Measurements from ENCODE around the gene LGALS8. TPM values are rescaled to one million over a fixed set of nuclear protein-coding genes. Genes with fewer than 3 reads are reported as not detected.
"Not testable (repeated sequence)": the region's sequence is repeated elsewhere in the genome, so short reads cannot be mapped to it uniquely, and the experiment has no call there.

The LGALS8 gene
- total RNA-seq, 1 experiment from 2014 or later: 221 TPM

DNA sequence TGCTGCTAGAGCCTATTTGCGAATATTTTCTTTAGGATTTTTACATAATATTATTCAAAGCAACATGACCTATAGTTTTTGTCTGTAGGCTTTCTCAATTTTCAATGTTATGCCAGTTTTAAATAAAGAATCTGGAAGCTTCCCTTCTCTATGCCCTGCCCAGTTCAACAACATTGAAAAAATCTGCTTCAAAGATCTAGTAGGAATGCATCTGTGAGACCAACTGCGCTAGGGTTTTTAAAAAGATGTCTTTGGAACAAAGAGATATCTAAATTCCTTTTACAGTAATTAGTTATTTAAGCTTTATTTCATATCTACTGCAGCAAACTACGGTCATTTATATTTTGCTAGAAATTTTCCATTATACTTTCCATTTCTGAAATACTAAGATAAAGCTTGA is 54.9 kb downstream of the LGALS8 start:
- BruUV-seq (replicated peaks): TSS peak; percentile 20
- POLR2A ChIA-PET: no interaction called here
- H3K9me3 ChIP-seq (ENCODE audit: control insufficient read depth, insufficient read depth, low read depth, low read length): no peaks in the 10 kb centered on the region
- no peak overlapping the region for H3K27ac ChIP-seq (ENCODE audit: low read length)
- DNase-seq (ENCODE audit: low read depth, low spot score) (no peak), ATAC-seq (no peak)
- in situ Hi-C loops (cut with HindIII; ENCODE audit: low pct_unique_long_range_greater_than_20kb, low sequenced_read_pairs) (no loop called here), intact Hi-C loops (cut with micrococcal nuclease; ENCODE audit: unreplicated experiment) (no loop called here)
- H3K27me3 ChIP-seq (ENCODE audit: control insufficient read depth, insufficient read depth, low read length): no peaks in the 10 kb centered on the region
- TF ChIP-seq, protein P1, sequence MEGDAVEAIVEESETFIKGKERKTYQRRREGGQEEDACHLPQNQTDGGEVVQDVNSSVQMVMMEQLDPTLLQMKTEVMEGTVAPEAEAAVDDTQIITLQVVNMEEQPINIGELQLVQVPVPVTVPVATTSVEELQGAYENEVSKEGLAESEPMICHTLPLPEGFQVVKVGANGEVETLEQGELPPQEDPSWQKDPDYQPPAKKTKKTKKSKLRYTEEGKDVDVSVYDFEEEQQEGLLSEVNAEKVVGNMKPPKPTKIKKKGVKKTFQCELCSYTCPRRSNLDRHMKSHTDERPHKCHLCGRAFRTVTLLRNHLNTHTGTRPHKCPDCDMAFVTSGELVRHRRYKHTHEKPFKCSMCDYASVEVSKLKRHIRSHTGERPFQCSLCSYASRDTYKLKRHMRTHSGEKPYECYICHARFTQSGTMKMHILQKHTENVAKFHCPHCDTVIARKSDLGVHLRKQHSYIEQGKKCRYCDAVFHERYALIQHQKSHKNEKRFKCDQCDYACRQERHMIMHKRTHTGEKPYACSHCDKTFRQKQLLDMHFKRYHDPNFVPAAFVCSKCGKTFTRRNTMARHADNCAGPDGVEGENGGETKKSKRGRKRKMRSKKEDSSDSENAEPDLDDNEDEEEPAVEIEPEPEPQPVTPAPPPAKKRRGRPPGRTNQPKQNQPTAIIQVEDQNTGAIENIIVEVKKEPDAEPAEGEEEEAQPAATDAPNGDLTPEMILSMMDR (IDR thresholded peaks at IDR 0.05): no peak
- TF ChIP-seq, protein P2, sequence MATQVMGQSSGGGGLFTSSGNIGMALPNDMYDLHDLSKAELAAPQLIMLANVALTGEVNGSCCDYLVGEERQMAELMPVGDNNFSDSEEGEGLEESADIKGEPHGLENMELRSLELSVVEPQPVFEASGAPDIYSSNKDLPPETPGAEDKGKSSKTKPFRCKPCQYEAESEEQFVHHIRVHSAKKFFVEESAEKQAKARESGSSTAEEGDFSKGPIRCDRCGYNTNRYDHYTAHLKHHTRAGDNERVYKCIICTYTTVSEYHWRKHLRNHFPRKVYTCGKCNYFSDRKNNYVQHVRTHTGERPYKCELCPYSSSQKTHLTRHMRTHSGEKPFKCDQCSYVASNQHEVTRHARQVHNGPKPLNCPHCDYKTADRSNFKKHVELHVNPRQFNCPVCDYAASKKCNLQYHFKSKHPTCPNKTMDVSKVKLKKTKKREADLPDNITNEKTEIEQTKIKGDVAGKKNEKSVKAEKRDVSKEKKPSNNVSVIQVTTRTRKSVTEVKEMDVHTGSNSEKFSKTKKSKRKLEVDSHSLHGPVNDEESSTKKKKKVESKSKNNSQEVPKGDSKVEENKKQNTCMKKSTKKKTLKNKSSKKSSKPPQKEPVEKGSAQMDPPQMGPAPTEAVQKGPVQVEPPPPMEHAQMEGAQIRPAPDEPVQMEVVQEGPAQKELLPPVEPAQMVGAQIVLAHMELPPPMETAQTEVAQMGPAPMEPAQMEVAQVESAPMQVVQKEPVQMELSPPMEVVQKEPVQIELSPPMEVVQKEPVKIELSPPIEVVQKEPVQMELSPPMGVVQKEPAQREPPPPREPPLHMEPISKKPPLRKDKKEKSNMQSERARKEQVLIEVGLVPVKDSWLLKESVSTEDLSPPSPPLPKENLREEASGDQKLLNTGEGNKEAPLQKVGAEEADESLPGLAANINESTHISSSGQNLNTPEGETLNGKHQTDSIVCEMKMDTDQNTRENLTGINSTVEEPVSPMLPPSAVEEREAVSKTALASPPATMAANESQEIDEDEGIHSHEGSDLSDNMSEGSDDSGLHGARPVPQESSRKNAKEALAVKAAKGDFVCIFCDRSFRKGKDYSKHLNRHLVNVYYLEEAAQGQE (IDR thresholded peaks at IDR 0.05; ENCODE audit: insufficient read depth in 1 of 2, low read depth in 2 of 2, low read length in 1 of 2): no peak
- TF ChIP-seq POLR2AphosphoS5 (IDR thresholded peaks at IDR 0.05; ENCODE audit: low read depth, low read length): no peak
- TF ChIP-seq SIN3A (IDR thresholded peaks at IDR 0.05; ENCODE audit: borderline replicate concordance, insufficient read depth, low read depth, low read length): no peak
- TF ChIP-seq TCF7L2 (IDR thresholded peaks at IDR 0.05; ENCODE audit: low read depth, low read length): no peak
- H3K36me3 ChIP-seq (ENCODE audit: control insufficient read depth, insufficient read depth, low read length): peaks cover 61% of the 10 kb centered on the region
- CTCF ChIA-PET: no interaction called here
- H3K4me1 ChIP-seq (ENCODE audit: control insufficient read depth, insufficient read depth, low read length): no peaks in the 10 kb centered on the region
- no peak overlapping the region for H3K4me3 ChIP-seq (ENCODE audit: low read depth in 2 of 2, low read length in 2 of 2)

DNA sequence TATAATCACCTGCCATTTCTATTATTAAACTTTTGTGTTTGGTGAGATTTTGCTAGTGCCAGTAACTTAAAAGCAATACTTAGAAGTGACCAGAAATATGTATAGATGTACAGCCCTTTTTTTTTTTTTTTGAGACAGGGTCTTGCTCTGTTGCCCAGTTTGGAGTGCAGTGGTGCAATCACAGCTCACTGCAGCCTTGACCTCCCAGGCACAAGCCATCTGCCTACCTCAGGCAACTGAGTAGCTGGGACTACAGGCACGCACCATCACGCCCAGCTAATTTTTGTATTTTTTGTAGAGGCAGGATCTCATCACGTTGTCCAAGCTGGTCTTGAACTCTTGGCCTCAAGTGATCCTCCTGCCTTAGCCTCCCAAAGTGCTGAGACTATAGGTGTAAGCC is 56.6 kb downstream of the LGALS8 start:
- H3K36me3 ChIP-seq (ENCODE audit: control insufficient read depth, insufficient read depth, low read length): peaks cover 62% of the 10 kb centered on the region
- DNase-seq (ENCODE audit: low read depth, low spot score); CTCF ChIA-PET; H3K9me3 ChIP-seq (ENCODE audit: control insufficient read depth, insufficient read depth, low read depth, low read length); BruUV-seq (replicated peaks); H3K4me3 ChIP-seq (ENCODE audit: low read depth in 2 of 2, low read length in 2 of 2); intact Hi-C loops (cut with micrococcal nuclease; ENCODE audit: unreplicated experiment); H3K4me1 ChIP-seq (ENCODE audit: control insufficient read depth, insufficient read depth, low read length); H3K27ac ChIP-seq (ENCODE audit: low read length); POLR2A ChIA-PET; ATAC-seq; H3K27me3 ChIP-seq (ENCODE audit: control insufficient read depth, insufficient read depth, low read length); in situ Hi-C loops (cut with HindIII; ENCODE audit: low pct_unique_long_range_greater_than_20kb, low sequenced_read_pairs): not testable (repeated sequence)

DNA sequence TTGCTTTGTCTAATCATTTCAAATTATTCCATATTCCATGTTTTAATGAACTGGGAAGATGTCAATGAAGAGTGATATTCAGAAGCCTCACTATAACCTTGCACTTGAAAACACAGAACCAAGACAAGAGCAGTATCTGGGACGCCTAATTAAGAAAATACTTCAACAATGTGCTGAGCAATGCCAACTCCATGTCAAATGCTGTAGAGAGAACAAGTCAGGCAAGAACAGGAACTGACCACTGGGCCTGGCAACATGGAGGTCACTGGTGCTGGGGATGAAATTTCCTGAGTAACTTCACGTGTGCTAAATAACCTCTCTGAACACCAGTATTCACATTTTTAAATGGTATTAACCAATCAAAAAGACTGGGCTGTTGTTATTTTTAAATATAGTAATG is 57.7 kb downstream of the LGALS8 start:
- Histone ChIP-seq H3K9me3 (ENCODE audit: control insufficient read depth, insufficient read depth, low read depth, low read length) (no peaks in the 10 kb centered on the region), H3K4me1 (ENCODE audit: control insufficient read depth, insufficient read depth, low read length) (no peaks in the 10 kb centered on the region), H3K4me3 (ENCODE audit: low read depth in 2 of 2, low read length in 2 of 2) (no peak overlapping the region), H3K27me3 (ENCODE audit: control insufficient read depth, insufficient read depth, low read length) (no peaks in the 10 kb centered on the region), H3K27ac (ENCODE audit: low read length) (no peak overlapping the region), H3K36me3 (ENCODE audit: control insufficient read depth, insufficient read depth, low read length) (peaks cover 63% of the 10 kb centered on the region)
- in situ Hi-C loops (cut with HindIII; ENCODE audit: low pct_unique_long_range_greater_than_20kb, low sequenced_read_pairs) (no loop called here), intact Hi-C loops (cut with micrococcal nuclease; ENCODE audit: unreplicated experiment) (no loop called here)
- ATAC-seq (no peak), DNase-seq (ENCODE audit: low read depth, low spot score) (no peak)
- TF ChIP-seq SIN3A (IDR thresholded peaks at IDR 0.05; ENCODE audit: borderline replicate concordance, insufficient read depth, low read depth, low read length) (no peak), TCF7L2 (IDR thresholded peaks at IDR 0.05; ENCODE audit: low read depth, low read length) (no peak), POLR2AphosphoS5 (IDR thresholded peaks at IDR 0.05; ENCODE audit: low read depth, low read length) (no peak)
- TF ChIP-seq, protein P2 (IDR thresholded peaks at IDR 0.05; ENCODE audit: insufficient read depth in 1 of 2, low read depth in 2 of 2, low read length in 1 of 2): no peak
- TF ChIP-seq, protein P1 (IDR thresholded peaks at IDR 0.05): no peak
- ChIA-PET CTCF (no interaction called here), POLR2A (no interaction called here)
- BruUV-seq (replicated peaks): no TSS peak
